Ecto neural progenitor cell (in vitro differentiated cells): ENCODE measurements around the gene RBM38.
"Not testable (repeated sequence)": the region's sequence is repeated elsewhere in the genome, so short reads cannot be mapped to it uniquely, and the experiment has no call there.

ENCODE experiments used
- DNase-seq: peaks from one replicate; pipeline ENCODE4 v3.0.0-alpha.2; 2018; ENCODE audit warnings: low spot score

The RBM38 gene

GRCh38 chr20:57419479-57419878 is 28.3 kb downstream of the RBM38 start:
- DNase-seq, result not testable (repeated sequence)

GRCh38 chr20:57420571-57421252 is 29.5 kb downstream of the RBM38 start:
- no peak for DNase-seq

- no peak for DNase-seq
These were observed 30.3 kb downstream of the RBM38 start for GRCh38 chr20:57421253-57422220.

- no peak for DNase-seq
These were observed 31.1 kb downstream of the RBM38 start for GRCh38 chr20:57422254-57422653.

GRCh38 chr20:57425150-57426013 is 34.2 kb downstream of the RBM38 start:
- DNase-seq, result no peak

GRCh38 chr20:57426271-57426689 is 35.1 kb downstream of the RBM38 start:
- no peak for DNase-seq

GRCh38 chr20:57426831-57427230 is 35.6 kb downstream of the RBM38 start:
- DNase-seq, result no peak

GRCh38 chr20:57428324-57429158 is 37.3 kb downstream of the RBM38 start:
- DNase-seq, result no peak

- DNase-seq, result no peak
These were observed 37.9 kb downstream of the RBM38 start for GRCh38 chr20:57429159-57429496.

GRCh38 chr20:57429580-57430200 is 38.5 kb downstream of the RBM38 start:
- no peak for DNase-seq

- not testable (repeated sequence) for DNase-seq
These were observed 39.0 kb downstream of the RBM38 start for GRCh38 chr20:57430201-57430596.

GRCh38 chr20:57431539-57431835 is 40.3 kb downstream of the RBM38 start:
- no peak for DNase-seq

- no peak for DNase-seq
These were observed 41.3 kb downstream of the RBM38 start for GRCh38 chr20:57432480-57432861.

GRCh38 chr20:57432862-57433491 is 41.8 kb downstream of the RBM38 start:
- DNase-seq, result no peak

GRCh38 chr20:57433657-57434389 is 42.6 kb downstream of the RBM38 start:
- DNase-seq, result no peak

GRCh38 chr20:57434390-57434700 is 43.1 kb downstream of the RBM38 start:
- no peak for DNase-seq

GRCh38 chr20:57435105-57435497 is 43.9 kb downstream of the RBM38 start:
- no peak for DNase-seq

- no peak for DNase-seq
These were observed 44.5 kb downstream of the RBM38 start for GRCh38 chr20:57435498-57436222.

GRCh38 chr20:57436223-57436545 is 45.0 kb downstream of the RBM38 start:
- DNase-seq, result no peak

GRCh38 chr20:57437267-57437666 is 46.1 kb downstream of the RBM38 start:
- DNase-seq, result no peak
